HepG2 (cell line): Measurements from ENCODE around the gene CDC14B.

ENCODE experiments used
- CTCF ChIP-seq: sonication (generic); formaldehyde crosslinking; IDR thresholded peaks from 2 replicates; pipeline ENCODE4 v1.5.0; 2020; ENCODE audit warnings: mild to moderate bottlenecking, missing genetic modification reagents, moderate library complexity
- MED13 ChIP-seq: sonication (generic); formaldehyde crosslinking; IDR thresholded peaks from 2 replicates; pipeline ENCODE4 v1.5.0; 2020; ENCODE audit warnings: missing genetic modification reagents
- NR2C2 ChIP-seq: sonication (generic); formaldehyde crosslinking; IDR thresholded peaks from 2 replicates; pipeline ENCODE4 v1.4.0; 2020; ENCODE audit warnings: missing genetic modification reagents, mild to moderate bottlenecking, moderate library complexity, borderline replicate concordance
- POLR2AphosphoS2 ChIP-seq: IDR thresholded peaks from 2 replicates; pipeline ENCODE4 v1.6.1; 2011; ENCODE audit warnings: low read depth, low read length, improper control_type of control experiment
- STAG1 ChIP-seq: sonication (generic); formaldehyde crosslinking; IDR thresholded peaks from 2 replicates; pipeline ENCODE4 v1.4.0; 2020; ENCODE audit warnings: missing genetic modification reagents
- TAF1 ChIP-seq: sonication (generic); formaldehyde crosslinking; IDR thresholded peaks from 2 replicates; pipeline ENCODE4 v1.4.0; 2020; ENCODE audit warnings: missing genetic modification reagents
- ZBTB1 ChIP-seq: sonication (generic); formaldehyde crosslinking; IDR thresholded peaks from 2 replicates; pipeline ENCODE4 v1.4.0; 2020; ENCODE audit warnings: missing genetic modification reagents, borderline replicate concordance
- ZNF589 ChIP-seq: sonication (generic); formaldehyde crosslinking; conservative IDR thresholded peaks from 2 replicates; pipeline ENCODE4 v1.8.0; 2022; ENCODE audit warnings: mild to moderate bottlenecking, moderate library complexity, missing genetic modification reagents

GRCh38 chr9:96626912-96627311 lies 7.3 kb upstream of the CDC14B start:
- TF ChIP-seq ZNF589 (CRISPR knock-in tag), result no peak
- no peak for TF ChIP-seq NR2C2 (CRISPR knock-in tag)
- TF ChIP-seq ZBTB1 (CRISPR knock-in tag), result no peak
- TF ChIP-seq TAF1 (CRISPR knock-in tag), result no peak
- TF ChIP-seq POLR2AphosphoS2, result no peak
- TF ChIP-seq STAG1 (CRISPR knock-in tag), result no peak
- TF ChIP-seq MED13 (CRISPR knock-in tag), result no peak
- TF ChIP-seq CTCF (CRISPR knock-in tag), result no peak
